Loucy (cell line): ENCODE results near the gene FANCC.

Experiments used
- H2AFZ ChIP-seq: fragments of 200-600 bp; sonication (generic); 2 replicates; pipeline ENCODE4 v1.6.0; 2016; ENCODE audit warnings: antibody characterized with exemption, mild to moderate bottlenecking, low read length, moderate library complexity
- H3F3A ChIP-seq: fragments of 200-600 bp; 2 replicates; pipeline ENCODE4 v1.6.0; 2016; ENCODE audit warnings: antibody characterized with exemption, low read depth, mild to moderate bottlenecking
- H3K27me3 ChIP-seq: fragments of 200-600 bp; sonication (generic); 2 replicates; pipeline ENCODE4 v1.6.1; 2014; ENCODE audit warnings: low read length, mild to moderate bottlenecking; ENCODE audit not compliant: insufficient read depth, poor library complexity, severe bottlenecking
- H3K36me3 ChIP-seq: fragments of 200-600 bp; sonication (generic); 2 replicates; pipeline ENCODE4 v1.6.1; 2016; ENCODE audit warnings: low read length; ENCODE audit not compliant: insufficient read depth
- H3K4me1 ChIP-seq: fragments of 200-600 bp; sonication (generic); 2 replicates; pipeline ENCODE4 v1.5.1; 2014; ENCODE audit warnings: low read length, mild to moderate bottlenecking; ENCODE audit not compliant: insufficient read depth, poor library complexity, severe bottlenecking
- H3K4me2 ChIP-seq: fragments of 200-600 bp; sonication (generic); 2 replicates; pipeline ENCODE4 v1.6.0; 2014; ENCODE audit warnings: antibody characterized with exemption, low read length, low read depth, mild to moderate bottlenecking; ENCODE audit not compliant: poor library complexity, severe bottlenecking
- H3K4me3 ChIP-seq: fragments of 200-600 bp; sonication (generic); 2 replicates; pipeline ENCODE4 v1.5.1; 2014; ENCODE audit warnings: low read length, mild to moderate bottlenecking, mixed read lengths; ENCODE audit not compliant: poor library complexity, severe bottlenecking
- H3K79me2 ChIP-seq: fragments of 200-600 bp; sonication (generic); 2 replicates; pipeline ENCODE4 v1.6.1; 2014; ENCODE audit warnings: low read length; ENCODE audit not compliant: insufficient read depth
- H3K9ac ChIP-seq: fragments of 200-600 bp; sonication (generic); 2 replicates; pipeline ENCODE4 v1.6.0; 2014; ENCODE audit warnings: mild to moderate bottlenecking, low read depth, low read length, moderate library complexity; ENCODE audit not compliant: poor library complexity, severe bottlenecking
- H3K9me2 ChIP-seq: fragments of 200-600 bp; sonication (generic); replicated peaks from 2 replicates; pipeline ENCODE4 v1.6.1; 2016; ENCODE audit warnings: low read depth, low read length, mixed read lengths
- H3K9me3 ChIP-seq: fragments of 200-600 bp; sonication (generic); 2 replicates; pipeline ENCODE4 v1.6.1; 2014; ENCODE audit warnings: mild to moderate bottlenecking, antibody characterized with exemption, low read length, low read depth; ENCODE audit not compliant: insufficient read depth
- H4K20me1 ChIP-seq: fragments of 200-600 bp; sonication (generic); 2 replicates; pipeline ENCODE4 v1.6.0; 2014; ENCODE audit warnings: antibody characterized with exemption, low read length, mild to moderate bottlenecking; ENCODE audit not compliant: insufficient read depth, poor library complexity, severe bottlenecking
- CTCF ChIP-seq: fragments of 200-600 bp; sonication (generic); conservative IDR thresholded peaks from 2 replicates; pipeline ENCODE4 v1.5.1; 2014; ENCODE audit warnings: mild to moderate bottlenecking, antibody characterized with exemption, low read length
- EZH2phosphoT487 ChIP-seq: fragments of 200-600 bp; IDR thresholded peaks from 2 replicates; pipeline ENCODE4 v1.6.1; 2018; ENCODE audit warnings: antibody characterized with exemption, mild to moderate bottlenecking, moderate library complexity, borderline replicate concordance

The FANCC gene

GRCh38 chr9:95190413-95190812, 127.1 kb downstream of the FANCC start:
- no peaks in the 10 kb centered on the region for H4K20me1 ChIP-seq
- H2AFZ ChIP-seq = no peak overlapping the region
- peaks cover 34% of the 10 kb centered on the region for H3K4me1 ChIP-seq
- peak overlapping the region; percentile 25 for H3K9ac ChIP-seq
- H3K4me2 ChIP-seq = peak overlapping the region; percentile 61
- H3K79me2 ChIP-seq = no peaks in the 10 kb centered on the region
- H3F3A ChIP-seq = no peaks in the 10 kb centered on the region
- no peak for TF ChIP-seq EZH2phosphoT487
- no peak for TF ChIP-seq CTCF
- H3K9me3 ChIP-seq = no peaks in the 10 kb centered on the region
- peak overlapping the region; percentile 29 for H3K4me3 ChIP-seq
- no peaks in the 10 kb centered on the region for H3K27me3 ChIP-seq
- no peaks in the 10 kb centered on the region for H3K9me2 ChIP-seq
- no peaks in the 10 kb centered on the region for H3K36me3 ChIP-seq

- peak overlapping the region; percentile 29 for H3K4me3 ChIP-seq
- no peaks in the 10 kb centered on the region for H3K36me3 ChIP-seq
- TF ChIP-seq CTCF = no peak
- TF ChIP-seq EZH2phosphoT487 = no peak
- H2AFZ ChIP-seq = no peak overlapping the region
- H4K20me1 ChIP-seq = no peaks in the 10 kb centered on the region
- H3K9me3 ChIP-seq = no peaks in the 10 kb centered on the region
- no peaks in the 10 kb centered on the region for H3K27me3 ChIP-seq
- peak overlapping the region; percentile 25 for H3K9ac ChIP-seq
- H3K79me2 ChIP-seq = no peaks in the 10 kb centered on the region
- H3F3A ChIP-seq = no peaks in the 10 kb centered on the region
- peak overlapping the region; percentile 61 for H3K4me2 ChIP-seq
- peaks cover 34% of the 10 kb centered on the region for H3K4me1 ChIP-seq
- H3K9me2 ChIP-seq = no peaks in the 10 kb centered on the region
Measured at GRCh38 chr9:95189251-95190098, 128.0 kb downstream of the FANCC start.

GRCh38 chr9:95188459-95188858, 129.1 kb downstream of the FANCC start:
- Histone ChIP-seq H3K9ac (peak overlapping the region; percentile 25), H3K4me1 (peaks cover 34% of the 10 kb centered on the region), H3K9me3 (no peaks in the 10 kb centered on the region), H3F3A (no peaks in the 10 kb centered on the region), H4K20me1 (no peaks in the 10 kb centered on the region), H3K4me2 (peak overlapping the region; percentile 61), H3K27me3 (no peaks in the 10 kb centered on the region), H3K9me2 (no peaks in the 10 kb centered on the region), H3K79me2 (no peaks in the 10 kb centered on the region), H2AFZ (no peak overlapping the region), H3K4me3 (no peak overlapping the region), H3K36me3 (no peaks in the 10 kb centered on the region)
- TF ChIP-seq CTCF (no peak), EZH2phosphoT487 (no peak)
